ENCODE results near the gene RNF141. TPM values are rescaled to one million over a fixed set of nuclear protein-coding genes. Genes with fewer than 3 reads are reported as not detected.

RNF141 gene
- 10.1 and 11.7 TPM in 2 replicates for total RNA-seq (2014; rRNA removed; shearing (Covaris generic))

- DNase-seq (ENCODE audit: low spot score) = peak; percentile 99
These were observed at the start of gene RNF141 for GRCh38 chr11:10540915-10541560. Gene RNF141, minus strand, starts transcription at chr11:10541187. Its CDS starts 7,029 bp downstream, at chr11:10534158.

GRCh38 chr11:10590218-10590915, 49.4 kb upstream of the RNF141 start:
- DNase-seq (ENCODE audit: low spot score) = no peak

GRCh38 chr11:10588904-10589303, 47.9 kb upstream of the RNF141 start:
- DNase-seq (ENCODE audit: low spot score) = no peak

- DNase-seq (ENCODE audit: low spot score) = no peak
These were observed 47.0 kb upstream of the RNF141 start for GRCh38 chr11:10587995-10588394.

- no peak for DNase-seq (ENCODE audit: low spot score)
These were observed 46.4 kb upstream of the RNF141 start for GRCh38 chr11:10587388-10587787.

GRCh38 chr11:10584071-10584501, 43.1 kb upstream of the RNF141 start:
- DNase-seq (ENCODE audit: low spot score) = no peak

GRCh38 chr11:10581481-10582019, 40.6 kb upstream of the RNF141 start:
- no peak for DNase-seq (ENCODE audit: low spot score)

- no peak for DNase-seq (ENCODE audit: low spot score)
These were observed 39.6 kb upstream of the RNF141 start for GRCh38 chr11:10580623-10581022.

GRCh38 chr11:10579700-10580099, 38.7 kb upstream of the RNF141 start:
- no peak for DNase-seq (ENCODE audit: low spot score)

GRCh38 chr11:10576035-10576398, 35.0 kb upstream of the RNF141 start:
- DNase-seq (ENCODE audit: low spot score) = no peak

- no peak for DNase-seq (ENCODE audit: low spot score)
These were observed 34.5 kb upstream of the RNF141 start for GRCh38 chr11:10575346-10576034.

- DNase-seq (ENCODE audit: low spot score) = no peak
These were observed 32.6 kb upstream of the RNF141 start for GRCh38 chr11:10573556-10573955.

- DNase-seq (ENCODE audit: low spot score) = no peak
These were observed 32.0 kb upstream of the RNF141 start for GRCh38 chr11:10573028-10573427.

- no peak for DNase-seq (ENCODE audit: low spot score)
These were observed 31.5 kb upstream of the RNF141 start for GRCh38 chr11:10572533-10572932.

GRCh38 chr11:10568486-10568941, 27.5 kb upstream of the RNF141 start, which contains the start of gene LYVE1:
Gene LYVE1, minus strand, starts transcription at chr11:10568665. Its CDS starts 133 bp downstream, at chr11:10568532.
- DNase-seq (ENCODE audit: low spot score) = no peak

GRCh38 chr11:10567446-10567845, 26.5 kb upstream of the RNF141 start:
- DNase-seq (ENCODE audit: low spot score) = no peak

GRCh38 chr11:10566257-10566957, 25.4 kb upstream of the RNF141 start:
- no peak for DNase-seq (ENCODE audit: low spot score)

GRCh38 chr11:10565493-10565892, 24.5 kb upstream of the RNF141 start:
- DNase-seq (ENCODE audit: low spot score) = no peak

GRCh38 chr11:10564696-10565318, 23.8 kb upstream of the RNF141 start:
- peak; percentile 31 for DNase-seq (ENCODE audit: low spot score)

- DNase-seq (ENCODE audit: low spot score) = no peak
These were observed 23.0 kb upstream of the RNF141 start for GRCh38 chr11:10564030-10564429.

- DNase-seq (ENCODE audit: low spot score) = no peak
These were observed 21.0 kb upstream of the RNF141 start for GRCh38 chr11:10561947-10562346.

Data from HT-29 (cell line).